ENCODE results near the gene PLAGL1.

Gene PLAGL1

DNA sequence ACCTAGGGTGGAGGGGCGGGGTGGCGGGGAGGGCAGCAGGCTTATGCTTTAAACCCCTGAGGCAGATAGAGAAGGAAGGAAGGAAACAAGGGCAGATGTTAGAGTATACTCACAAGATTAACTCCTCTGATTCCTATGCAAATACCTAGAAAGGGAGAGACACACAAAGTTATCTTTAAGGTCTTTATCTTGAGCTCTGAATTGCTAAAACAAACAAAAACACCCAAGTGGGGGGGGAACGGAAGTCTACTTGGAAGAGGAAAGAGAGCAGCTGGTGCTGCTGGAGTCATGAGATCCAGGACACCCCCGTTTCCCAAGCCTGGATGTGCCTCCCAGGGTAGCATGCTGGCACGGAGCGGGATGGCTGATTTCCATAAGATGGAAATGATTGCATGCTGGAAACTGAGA lies 43.4 kb downstream of the PLAGL1 start:
- ATAC-seq: no peak

DNA sequence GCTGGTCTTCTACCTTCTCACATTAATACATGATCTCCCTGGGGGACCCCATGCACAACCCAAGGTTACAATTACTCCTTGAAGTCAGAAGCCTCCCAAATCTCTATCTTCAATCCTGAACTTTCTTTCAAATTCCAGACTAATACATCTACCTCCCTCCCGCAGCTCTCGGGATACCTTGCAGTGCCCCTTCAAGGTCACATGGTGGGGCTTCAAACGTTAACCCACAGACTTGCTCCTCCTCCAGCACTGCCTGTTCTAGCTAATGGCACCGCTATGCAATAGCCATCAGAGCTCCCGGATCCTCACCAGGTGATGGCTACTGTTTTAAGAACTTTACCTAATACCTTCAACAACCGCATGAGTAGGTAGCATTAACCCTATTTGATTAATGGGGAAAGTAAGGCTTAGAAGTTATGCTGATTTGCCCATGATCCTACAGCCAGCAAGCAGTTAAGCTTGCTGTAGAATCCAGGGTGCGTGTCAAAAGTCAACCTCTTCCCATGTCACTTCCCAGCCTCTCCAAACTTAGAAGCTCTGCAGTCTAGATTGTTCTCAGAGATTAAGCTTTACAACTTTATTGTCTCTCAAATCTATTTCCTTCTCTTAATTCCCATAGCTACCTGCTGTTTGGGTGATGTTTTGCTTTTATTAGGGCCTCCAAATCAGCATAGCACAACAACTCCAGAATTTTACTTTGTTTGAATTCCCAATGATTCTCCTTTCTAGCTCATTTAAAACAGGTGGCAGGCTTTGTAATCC lies 44.7 kb downstream of the PLAGL1 start:
- no peak for ATAC-seq

DNA sequence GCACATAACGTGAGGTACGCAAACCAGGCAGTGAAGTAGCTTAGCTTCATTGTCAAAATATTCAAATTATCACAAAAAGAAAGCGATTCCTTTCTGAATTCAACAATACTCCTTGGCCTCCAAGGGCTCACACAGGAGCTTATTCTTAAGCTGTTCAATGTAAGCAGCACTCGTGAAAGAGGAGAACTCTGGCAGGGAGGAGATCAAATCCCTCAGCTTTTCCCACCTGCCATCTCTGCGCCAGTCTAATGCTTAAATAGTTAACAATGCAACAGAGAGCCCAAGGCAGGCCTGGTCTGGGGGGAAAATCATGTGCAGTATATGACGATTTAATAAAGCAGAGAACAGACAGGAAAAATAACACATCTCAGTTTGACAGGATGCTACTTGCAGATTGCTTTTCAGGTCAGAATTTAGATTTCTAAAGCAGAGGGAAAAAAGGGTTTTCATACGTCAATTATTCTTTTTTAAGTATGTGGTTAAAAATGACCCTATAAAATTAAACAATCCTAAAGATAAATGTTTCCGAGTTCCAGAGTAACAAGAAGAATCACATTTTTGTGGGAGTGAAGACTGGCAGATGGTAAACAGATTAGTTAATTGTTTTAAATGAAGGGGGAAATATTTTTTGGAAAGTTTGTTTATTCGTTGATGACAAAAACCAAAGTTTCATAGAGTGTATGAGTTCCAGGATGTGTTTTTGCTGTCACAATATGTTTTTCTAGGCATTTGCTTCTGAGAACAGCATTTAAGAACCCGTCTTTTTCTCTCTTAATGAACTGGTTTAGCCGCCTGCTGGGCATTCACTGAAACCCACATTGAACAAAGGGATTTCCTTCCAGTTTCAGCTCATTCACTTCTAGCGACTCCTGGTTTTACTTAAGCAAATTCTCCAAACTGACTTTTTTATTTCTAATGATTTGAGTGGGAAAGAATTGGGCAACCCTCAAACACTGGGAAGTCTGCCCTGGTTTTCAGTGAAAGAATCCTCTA lies 45.9 kb downstream of the PLAGL1 start:
- no peak for ATAC-seq

DNA sequence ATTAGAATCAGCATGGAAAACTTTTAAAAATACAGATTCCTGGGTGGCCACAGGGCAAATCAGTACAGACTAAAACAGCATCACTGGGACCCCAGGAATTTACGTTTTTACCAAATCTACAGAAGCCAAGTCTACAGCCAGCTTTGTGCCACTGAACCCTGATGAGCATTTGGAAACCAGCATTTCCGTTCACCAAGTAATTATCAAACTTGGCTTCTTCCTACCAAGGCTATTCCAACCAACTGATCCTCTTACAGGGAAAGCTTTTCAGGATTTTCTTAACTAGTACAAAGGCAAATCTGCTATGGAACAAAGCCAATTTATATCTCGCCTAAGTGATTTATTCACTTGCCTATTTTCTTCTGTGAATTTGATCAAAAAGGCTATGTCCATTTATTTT lies 47.0 kb downstream of the PLAGL1 start:
- no peak for ATAC-seq

DNA sequence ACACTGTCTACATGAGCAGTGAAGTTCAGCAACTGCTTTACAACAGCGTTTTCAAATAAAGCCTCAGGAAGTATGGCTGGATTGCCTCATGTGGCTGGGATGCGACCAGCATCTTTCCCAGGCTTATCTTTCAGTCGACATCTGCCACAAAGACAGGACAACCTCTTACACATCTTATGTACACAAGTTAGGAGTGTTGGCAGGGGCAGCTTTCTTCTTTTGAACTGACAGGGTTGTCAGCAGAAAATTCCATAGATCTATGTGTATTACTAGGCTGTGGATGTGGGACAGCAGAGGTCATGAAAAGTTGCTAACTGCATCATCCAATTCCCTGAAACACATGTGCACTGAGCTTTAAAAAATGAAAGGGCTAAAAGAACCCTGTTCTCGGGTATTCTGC lies 48.1 kb downstream of the PLAGL1 start:
- no peak for ATAC-seq

DNA sequence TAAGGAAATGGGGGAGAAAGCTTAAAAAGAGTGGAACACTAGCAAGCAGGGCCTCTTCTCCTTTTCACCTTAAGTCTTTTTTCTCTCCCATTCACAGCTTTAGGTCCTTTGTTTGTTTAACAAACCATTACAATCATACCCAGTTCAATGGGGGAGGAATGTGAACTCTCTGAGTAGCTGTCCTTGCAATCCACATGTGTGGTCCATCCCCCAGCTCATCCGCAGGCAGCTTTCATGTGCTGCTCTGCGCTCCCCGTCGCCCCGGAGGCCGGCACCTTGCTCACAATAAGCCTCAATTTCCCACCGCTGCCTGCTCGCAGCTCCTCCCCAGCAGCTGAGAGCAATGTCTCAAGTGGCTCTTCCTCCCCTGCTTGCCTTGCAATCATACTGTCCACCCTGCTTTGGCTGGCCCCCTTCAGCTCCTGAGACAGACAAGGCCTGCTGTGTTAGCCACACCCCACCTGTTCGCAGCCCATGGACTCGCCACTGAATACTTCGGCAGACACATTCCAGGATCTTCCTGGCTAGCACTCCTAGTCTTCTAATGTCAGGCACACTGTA lies 49.1 kb downstream of the PLAGL1 start:
- no peak for ATAC-seq

DNA sequence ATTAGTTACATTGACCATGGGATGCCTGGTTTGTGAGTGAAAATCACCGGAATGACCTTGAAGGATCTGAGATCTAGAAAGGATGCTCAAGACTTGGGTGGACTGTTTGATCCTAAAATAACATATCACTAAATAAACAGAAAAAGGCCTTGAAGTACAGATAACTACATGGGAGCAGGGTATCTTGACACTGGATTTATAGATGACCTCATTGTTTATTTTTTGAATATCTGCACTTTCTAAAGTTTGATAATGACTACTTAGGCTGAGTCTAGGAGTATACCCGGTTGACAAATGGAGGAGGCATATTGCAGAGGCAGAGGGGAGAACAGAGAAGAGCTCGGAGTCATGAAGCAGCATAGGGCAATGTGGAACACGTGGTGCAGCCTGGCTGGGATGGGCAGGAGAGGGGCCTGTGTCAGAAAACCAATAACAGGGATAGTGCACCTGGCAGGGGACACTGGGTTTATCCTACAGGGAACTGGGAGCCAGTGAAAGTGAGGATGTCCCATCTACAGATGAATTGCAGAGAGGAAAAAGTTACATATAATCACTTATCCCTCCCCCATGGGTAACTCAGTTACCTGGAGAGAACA lies 50.3 kb downstream of the PLAGL1 start:
- ATAC-seq: no peak

DNA sequence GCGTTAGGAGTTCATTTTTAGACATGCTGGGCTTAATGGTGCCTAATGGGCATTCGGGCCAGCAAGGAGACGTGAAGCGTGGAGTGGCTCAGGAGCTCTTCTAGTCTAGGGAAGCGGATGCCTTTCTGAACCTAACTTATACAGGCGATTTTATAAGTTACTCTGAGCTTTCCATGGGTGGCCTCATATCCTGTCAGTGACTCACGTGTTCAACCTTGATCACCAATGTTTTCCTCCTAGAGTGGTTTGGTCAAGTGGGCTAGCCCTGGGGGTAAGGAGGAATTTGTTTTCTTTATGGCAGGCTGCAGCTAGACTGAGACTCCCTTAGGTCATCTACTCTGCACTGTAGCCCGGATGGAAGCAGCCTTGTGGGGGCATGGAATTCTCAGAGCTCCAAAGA lies 52.1 kb downstream of the PLAGL1 start:
- no peak for ATAC-seq

DNA sequence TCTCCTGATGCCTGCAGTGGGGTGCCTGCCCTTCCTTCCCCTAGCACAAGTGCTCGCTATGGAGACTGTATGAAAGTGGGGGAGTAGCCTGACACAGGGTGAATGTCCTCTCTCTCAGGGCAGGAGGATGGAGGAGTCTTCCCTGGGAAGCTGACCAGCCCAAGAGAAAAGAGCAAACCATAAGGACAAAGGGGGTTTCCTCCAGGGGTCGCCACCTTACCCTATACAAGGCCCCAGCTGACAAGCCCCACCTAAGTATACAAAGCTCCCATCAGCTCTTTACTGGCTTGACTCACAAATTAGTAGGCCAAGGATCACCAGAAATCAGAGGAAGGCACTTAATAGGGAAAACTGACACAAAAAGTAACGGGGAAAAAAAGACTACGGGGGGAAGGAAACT lies 54.1 kb downstream of the PLAGL1 start:
- no peak for ATAC-seq

DNA sequence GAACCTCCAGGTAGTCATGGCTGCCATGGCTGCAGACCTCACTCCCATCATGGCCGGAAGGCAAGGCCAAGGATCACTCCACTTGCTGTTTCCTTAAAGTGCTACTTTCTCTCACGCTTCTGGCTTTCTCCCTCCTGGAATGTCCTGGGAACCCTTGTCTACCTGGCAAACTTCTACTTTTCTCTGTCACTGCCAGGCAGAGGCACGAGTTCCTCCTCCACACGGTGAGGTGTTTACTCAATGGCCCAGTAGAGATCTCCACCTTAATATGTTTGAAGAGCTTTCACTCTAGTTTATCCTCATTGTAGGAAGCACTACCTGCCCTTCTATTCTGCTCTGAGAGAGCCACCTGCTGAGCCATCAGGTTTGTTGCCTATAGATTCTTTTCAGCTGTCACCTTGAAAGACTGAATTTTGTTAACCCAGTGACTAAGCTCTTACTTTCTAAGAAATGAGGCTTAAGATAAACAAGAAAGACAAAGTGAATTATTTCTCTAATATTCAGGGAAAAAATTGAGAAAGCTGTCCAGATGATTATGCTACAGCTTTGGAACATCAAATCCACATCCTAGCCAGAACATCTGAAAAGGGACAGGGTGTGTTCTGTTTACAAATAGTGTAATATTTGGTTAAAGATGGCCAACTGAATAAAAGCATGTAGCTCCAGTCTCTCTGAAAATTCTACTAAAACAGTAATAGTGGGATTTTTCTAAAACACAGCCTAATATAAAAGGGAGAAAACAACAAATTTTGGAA lies 54.9 kb downstream of the PLAGL1 start:
- ATAC-seq: no peak

DNA sequence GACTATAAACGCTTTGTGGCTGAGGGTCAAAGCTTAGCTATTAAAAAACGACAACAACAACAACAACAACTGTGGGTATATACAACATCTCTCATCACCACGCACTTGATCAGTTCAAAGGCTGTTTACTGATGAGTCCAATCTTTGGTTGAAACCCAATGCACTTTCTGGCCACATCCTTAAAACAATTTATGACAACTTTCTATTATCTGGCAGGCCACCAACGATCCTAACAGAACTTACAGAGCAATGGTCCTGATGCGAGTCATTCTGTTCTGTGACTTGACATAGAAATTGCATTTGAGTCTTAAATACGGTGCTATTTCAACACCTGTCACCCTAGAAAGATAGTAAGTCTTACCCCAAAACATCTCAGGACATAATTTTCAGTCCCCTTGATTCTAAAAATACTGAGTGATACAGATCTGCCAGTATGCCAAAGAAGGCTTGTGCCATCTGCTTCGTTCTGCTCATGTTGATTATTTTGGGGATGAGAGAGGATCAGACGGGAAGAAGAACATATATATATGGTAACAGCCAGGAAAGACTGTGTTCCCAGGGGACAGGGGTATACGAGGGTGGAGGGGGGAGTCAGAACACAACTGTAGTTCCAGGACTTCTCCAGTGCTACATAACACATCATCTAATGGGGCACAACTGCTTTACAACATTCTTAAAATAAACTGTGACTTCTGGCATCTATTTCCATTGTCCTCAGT lies 55.8 kb downstream of the PLAGL1 start:
- no peak for ATAC-seq

DNA sequence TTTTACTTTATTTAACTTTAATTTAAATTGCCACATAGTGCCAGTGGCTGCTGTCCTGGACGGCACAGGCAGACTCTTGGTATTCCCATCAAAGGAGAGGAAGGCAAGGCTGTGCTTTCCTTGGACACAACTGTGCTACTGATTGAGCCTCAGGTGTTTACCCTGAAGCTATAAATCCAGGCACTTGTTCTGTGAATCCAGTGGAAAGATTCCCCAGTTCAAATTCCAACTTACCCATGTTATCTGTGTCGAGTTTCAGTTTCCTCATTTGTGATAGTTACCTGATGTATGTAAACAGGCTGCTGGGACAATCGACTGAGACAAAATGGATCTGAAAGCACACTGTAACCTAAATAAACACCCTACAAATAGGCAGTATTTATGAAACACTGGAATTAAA lies 57.2 kb downstream of the PLAGL1 start:
- ATAC-seq: no peak

DNA sequence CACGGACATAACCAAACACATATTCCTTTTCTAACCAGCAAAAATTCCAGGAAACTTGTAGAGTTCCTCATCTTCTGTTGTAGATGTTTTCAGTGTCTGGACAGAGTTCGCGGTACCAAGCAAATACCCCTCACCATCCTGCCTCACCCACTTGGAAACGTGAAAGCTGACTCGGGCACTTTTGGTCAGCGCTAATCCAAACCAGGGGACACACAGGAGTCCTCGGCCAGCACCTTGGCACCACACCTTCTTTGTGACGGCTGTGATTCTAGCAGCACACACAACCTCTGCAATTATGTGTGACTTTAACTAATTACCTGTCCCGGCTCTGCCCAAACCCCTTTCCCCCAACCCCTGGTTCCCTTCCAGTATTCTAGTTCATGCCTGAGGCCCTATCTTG lies 58.1 kb downstream of the PLAGL1 start:
- no peak for ATAC-seq

DNA sequence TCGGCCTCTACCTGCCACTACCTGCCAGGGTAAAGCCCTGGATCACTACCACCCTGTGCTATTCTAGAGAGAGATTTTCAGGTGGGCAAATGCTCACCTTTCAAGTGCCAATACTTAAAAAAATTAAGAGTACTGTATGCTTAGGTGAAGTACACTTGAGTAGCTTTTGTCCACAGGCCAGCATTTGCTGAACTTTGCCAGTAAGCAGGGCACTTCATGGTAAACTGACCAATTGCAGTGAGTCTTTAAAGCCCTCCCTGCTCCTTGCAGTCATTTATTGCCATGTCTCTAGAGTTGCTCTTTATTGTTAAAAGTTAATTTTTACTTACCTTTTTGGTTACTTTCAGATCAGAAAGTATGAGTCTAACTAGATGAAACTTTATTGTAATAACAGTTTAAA lies 58.5 kb downstream of the PLAGL1 start:
- no peak for ATAC-seq

DNA sequence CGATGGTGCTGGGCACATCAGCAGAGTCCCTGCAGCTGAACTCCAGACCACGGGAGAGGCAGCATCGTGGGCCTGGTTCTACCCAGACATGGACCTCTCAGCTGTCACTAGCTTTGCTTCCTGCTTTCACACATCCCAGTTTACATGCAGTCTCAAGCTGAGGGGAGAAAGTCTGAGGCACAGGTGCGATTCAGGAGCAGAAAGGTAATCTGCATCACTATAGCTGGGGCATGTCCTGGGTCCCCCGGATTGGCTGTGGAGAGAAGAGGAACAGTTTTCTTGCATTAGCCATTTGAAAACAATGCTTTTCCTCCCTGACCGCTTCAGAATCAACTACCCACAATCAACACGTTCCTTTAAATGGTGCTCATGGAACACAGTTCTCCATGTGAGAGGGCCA lies 59.9 kb downstream of the PLAGL1 start:
- ATAC-seq: no peak

DNA sequence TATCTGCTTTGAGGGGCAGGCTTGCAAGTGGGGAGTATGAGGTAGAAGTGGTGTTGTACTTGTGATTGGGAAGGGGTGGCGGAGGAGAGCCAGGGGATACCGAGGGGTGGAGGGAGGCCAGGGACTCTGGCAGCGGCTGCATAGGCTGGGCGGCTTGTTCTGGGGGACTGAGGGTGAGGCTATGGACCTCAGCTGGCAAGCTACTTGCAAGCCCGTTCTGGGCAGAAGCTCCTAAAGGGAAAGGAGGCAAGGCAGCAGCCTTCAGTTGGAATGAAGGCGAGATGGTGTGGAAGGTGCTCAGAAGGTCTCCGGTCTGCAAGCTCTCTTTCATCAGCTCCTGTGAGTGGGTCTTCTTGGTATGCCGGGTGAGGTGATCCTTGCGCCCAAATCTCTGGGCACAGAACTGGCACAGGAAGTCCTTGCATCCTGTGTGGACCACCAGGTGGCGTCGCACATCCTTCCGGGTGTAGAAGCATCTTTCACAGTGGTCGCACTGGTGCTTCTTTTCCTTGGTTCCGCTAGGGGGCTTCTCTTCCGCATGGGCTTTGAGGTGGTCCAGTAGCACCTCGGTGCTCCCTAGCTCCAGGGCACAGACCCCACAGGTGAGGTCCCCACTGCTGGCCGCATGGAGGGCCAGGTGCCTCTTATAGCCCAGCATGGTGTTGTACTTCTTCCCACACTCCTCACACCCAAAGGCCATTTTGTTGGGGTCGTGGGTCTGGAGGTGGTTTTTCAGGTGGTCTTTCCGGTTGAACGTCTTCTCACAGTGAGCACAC lies 66.0 kb downstream of the PLAGL1 start:
- peak in 1 of 2 donors; percentile 41 for ATAC-seq

DNA sequence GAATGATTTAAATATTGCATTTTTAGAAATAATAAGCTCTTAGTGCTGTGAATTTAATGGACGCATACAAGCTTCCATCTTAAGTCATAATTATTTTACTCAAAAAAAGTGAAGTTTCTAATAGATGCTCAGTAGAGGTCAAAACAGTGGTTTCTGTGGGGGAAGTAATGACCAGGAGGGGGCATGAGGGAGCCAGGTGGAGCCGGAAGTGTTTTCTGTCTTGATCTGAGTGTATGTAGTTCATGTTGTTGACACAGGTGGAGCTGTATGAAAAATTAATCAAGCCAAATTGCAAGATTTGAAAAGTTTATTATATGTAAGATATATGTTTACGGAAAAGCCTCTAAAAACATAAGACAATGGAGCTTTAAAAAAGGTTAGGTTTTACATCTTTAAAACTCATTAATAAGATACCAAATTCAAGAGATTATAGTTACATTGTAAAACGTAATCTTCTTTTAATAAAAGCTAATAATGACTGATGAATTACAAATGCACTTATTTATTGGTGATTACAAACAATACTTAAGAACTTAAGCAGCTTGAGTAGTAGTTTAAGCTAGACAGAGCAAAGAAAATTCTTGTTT lies 68.0 kb downstream of the PLAGL1 start:
- ATAC-seq: peak; percentile 81

DNA sequence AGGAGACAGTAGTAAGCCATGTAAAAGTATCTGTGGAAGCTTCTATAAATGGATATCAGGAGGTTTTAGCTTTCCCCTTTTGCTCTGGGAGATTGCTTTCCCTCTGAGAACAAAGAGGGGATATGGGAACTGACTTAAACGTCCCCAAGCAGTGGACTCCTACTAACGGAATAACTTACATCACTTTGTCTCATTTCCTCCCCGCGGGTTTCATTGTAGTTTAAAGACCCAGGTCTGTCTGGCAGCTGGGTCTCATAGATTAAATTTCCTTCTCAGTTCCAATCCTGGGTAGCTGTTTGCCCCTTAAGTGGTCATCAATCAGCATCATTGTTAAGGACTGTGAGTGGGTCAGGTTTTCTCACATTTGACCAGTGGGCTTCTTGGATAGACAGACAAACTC lies 68.7 kb downstream of the PLAGL1 start:
- ATAC-seq: no peak

DNA sequence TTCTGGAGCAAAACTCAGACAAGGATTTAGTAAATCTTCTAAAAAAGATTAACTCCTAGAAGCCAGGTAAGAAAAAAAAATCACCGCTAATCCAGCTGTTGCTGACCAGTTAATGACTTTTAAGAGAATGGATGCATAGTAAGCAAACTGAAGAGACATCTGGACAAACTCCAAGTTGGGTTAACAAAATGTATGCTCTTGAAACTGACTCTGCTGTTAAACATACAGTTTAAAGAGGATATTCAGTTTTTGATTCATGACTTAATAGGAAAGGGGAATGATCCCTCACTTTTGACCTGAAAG lies 70.4 kb downstream of the PLAGL1 start:
- ATAC-seq: no peak

DNA sequence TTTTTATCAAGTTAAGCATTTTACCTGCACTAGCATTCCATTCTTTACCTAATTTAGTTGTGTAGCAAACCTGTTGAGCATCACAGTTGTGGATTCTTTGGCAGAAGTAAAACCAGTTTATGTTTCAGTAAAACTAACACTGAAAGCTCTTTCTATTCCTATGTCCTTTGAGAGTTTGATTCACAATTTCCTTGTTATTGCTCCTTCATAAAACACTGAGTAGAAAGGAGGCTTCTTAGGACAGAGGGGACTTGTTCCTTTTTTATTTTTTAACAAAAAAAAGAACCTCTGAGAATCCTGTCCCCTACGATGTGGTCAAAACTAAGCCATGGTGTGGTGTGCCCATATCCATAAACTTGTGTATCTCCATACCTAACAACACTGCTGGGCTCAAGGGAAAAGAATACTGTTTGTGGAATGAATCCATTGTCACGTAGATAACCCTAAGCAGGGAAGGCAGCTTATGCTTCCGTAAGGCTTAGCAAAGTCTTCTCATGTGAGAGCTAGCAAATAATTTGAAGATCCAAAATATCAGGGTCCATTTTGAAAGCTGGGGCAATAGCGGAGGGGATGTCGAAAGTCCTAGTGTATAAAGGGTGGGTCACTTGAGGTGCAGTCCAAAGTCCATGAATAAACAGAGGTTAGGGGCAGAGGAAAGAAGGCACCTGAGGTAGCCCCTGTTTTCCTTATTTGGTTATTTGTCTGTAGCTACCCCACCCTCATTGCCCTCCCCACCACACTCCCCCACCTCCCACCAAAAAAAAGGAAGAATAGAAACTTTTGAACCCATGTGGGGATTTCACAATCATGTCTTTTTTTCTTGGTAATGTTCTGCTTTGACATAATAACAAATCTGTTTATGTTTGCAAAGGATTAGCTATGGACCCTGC lies 71.0 kb downstream of the PLAGL1 start:
- no peak for ATAC-seq
